HEK293 (cell line): ENCODE data around the gene KCNQ1.

Experiments
- CTCF ChIA-PET: fragments of 350-600 bp; formaldehyde crosslinking; extraction: SDS; loops from one replicate; lab custom pipeline; 2021; ENCODE audit warnings: antibody characterized with exemption; lab: Yijun Ruan, JAX
- POLR2A ChIA-PET: fragments of 300-600 bp; formaldehyde crosslinking; extraction: SDS; loops from one replicate; lab custom pipeline; 2020; ENCODE audit warnings: antibody characterized with exemption, inconsistent platforms; lab: Yijun Ruan, JAX
- H3K27ac ChIP-seq: fragments of 200-500 bp; sonication (Bioruptor generic); 2 replicates; pipeline ENCODE4 v1.5.1; 2014; ENCODE audit warnings: low read depth, low read length, control low read depth, inconsistent platforms; ENCODE audit errors: extremely low read depth
- H3K36me3 ChIP-seq, 2 experiments: fragments of 200-500 bp in 1 of 2; sonication (Bioruptor generic) in 1 of 2; 1 replicate in 1 of 2; 2 replicates in 1 of 2; pipeline ENCODE4 v1.5.1; 2014 to 2017; ENCODE audit warnings: inconsistent platforms in 2 of 2, low read length in 2 of 2; ENCODE audit not compliant: control insufficient read depth in 2 of 2, insufficient read depth in 1 of 2
- H3K4me1 ChIP-seq: fragments of 200-500 bp; sonication (Bioruptor generic); 2 replicates; pipeline ENCODE4 v1.5.1; 2014; ENCODE audit warnings: mild to moderate bottlenecking, low read length, inconsistent platforms; ENCODE audit not compliant: control insufficient read depth, insufficient read depth
- H3K4me3 ChIP-seq: 2 replicates; pipeline ENCODE4 v1.5.1; 2011; ENCODE audit warnings: low read depth, mild to moderate bottlenecking, control low read depth, low read length, moderate library complexity
- H3K9me3 ChIP-seq: fragments of 200-500 bp; sonication (Bioruptor generic); 2 replicates; pipeline ENCODE4 v1.5.1; 2014; ENCODE audit warnings: low read depth, low read length, inconsistent platforms; ENCODE audit not compliant: control insufficient read depth, insufficient read depth
- HOXC10 ChIP-seq: sonication (generic); formaldehyde crosslinking; IDR thresholded peaks from 2 replicates; pipeline ENCODE4 v1.8.1; 2023; ENCODE audit warnings: mild to moderate bottlenecking, missing genetic modification reagents
- KLF1 ChIP-seq: fragments of 450-650 bp; formaldehyde crosslinking; IDR thresholded peaks from 2 replicates; pipeline ENCODE4 v1.5.1; 2016; ENCODE audit warnings: missing biosample characterization, missing genetic modification characterization
- WT1 ChIP-seq: fragments of 450-650 bp; formaldehyde crosslinking; IDR thresholded peaks from 2 replicates; pipeline ENCODE4 v1.5.1; 2016; ENCODE audit warnings: missing biosample characterization, missing genetic modification characterization
- YY1 ChIP-seq: fragments of 450-650 bp; formaldehyde crosslinking; IDR thresholded peaks from 2 replicates; pipeline ENCODE4 v1.5.1; 2018; ENCODE audit warnings: missing biosample characterization, missing genetic modification characterization
- ZBTB11 ChIP-seq: fragments of 450-650 bp; formaldehyde crosslinking; conservative IDR thresholded peaks from 2 replicates; pipeline ENCODE4 v1.5.1; 2016; ENCODE audit warnings: low read depth, missing biosample characterization, missing genetic modification characterization
- ZBTB17 ChIP-seq: fragments of 450-650 bp; formaldehyde crosslinking; IDR thresholded peaks from 2 replicates; pipeline ENCODE4 v1.5.1; 2016; ENCODE audit warnings: missing biosample characterization, missing genetic modification characterization
- ZBTB8A ChIP-seq: fragments of 450-650 bp; formaldehyde crosslinking; IDR thresholded peaks from 2 replicates; pipeline ENCODE4 v1.5.1; 2016; ENCODE audit warnings: missing biosample characterization, missing genetic modification characterization
- ZEB2 ChIP-seq: fragments of 450-650 bp; formaldehyde crosslinking; IDR thresholded peaks from 2 replicates; pipeline ENCODE4 v1.5.1; 2016; ENCODE audit warnings: missing biosample characterization, missing genetic modification characterization
- ZFP37 ChIP-seq: fragments of 450-650 bp; formaldehyde crosslinking; IDR thresholded peaks from 2 replicates; pipeline ENCODE4 v1.5.1; 2016; ENCODE audit warnings: missing biosample characterization, missing genetic modification characterization
- ZNF10 ChIP-seq: fragments of 450-650 bp; formaldehyde crosslinking; IDR thresholded peaks from 2 replicates; pipeline ENCODE4 v1.5.1; 2017; ENCODE audit warnings: missing biosample characterization, missing genetic modification characterization
- ZNF155 ChIP-seq: fragments of 450-650 bp; formaldehyde crosslinking; IDR thresholded peaks from 2 replicates; pipeline ENCODE4 v1.5.1; 2016; ENCODE audit warnings: missing biosample characterization, missing genetic modification characterization
- ZNF2 ChIP-seq: fragments of 450-650 bp; formaldehyde crosslinking; IDR thresholded peaks from 2 replicates; pipeline ENCODE4 v1.5.1; 2016; ENCODE audit warnings: missing biosample characterization, missing genetic modification characterization
- ZNF341 ChIP-seq: fragments of 450-650 bp; formaldehyde crosslinking; IDR thresholded peaks from 2 replicates; pipeline ENCODE4; 2016; ENCODE audit warnings: low read depth, missing biosample characterization, missing genetic modification characterization
- ZNF501 ChIP-seq: fragments of 450-650 bp; formaldehyde crosslinking; IDR thresholded peaks from 2 replicates; pipeline ENCODE4 v1.5.1; 2016; ENCODE audit warnings: missing biosample characterization, missing genetic modification characterization
- ZNF510 ChIP-seq: fragments of 450-650 bp; formaldehyde crosslinking; IDR thresholded peaks from 2 replicates; pipeline ENCODE4 v1.5.1; 2018; ENCODE audit warnings: mild to moderate bottlenecking, missing genetic modification characterization, missing biosample characterization; ENCODE audit not compliant: insufficient replicate concordance
- ZNF596 ChIP-seq: fragments of 450-650 bp; IDR thresholded peaks from 2 replicates; pipeline ENCODE4 v1.5.0; 2018; ENCODE audit warnings: missing biosample characterization, mild to moderate bottlenecking, missing genetic modification characterization, moderate library complexity
- ZNF626 ChIP-seq: fragments of 450-650 bp; sonication (Bioruptor Pico); formaldehyde crosslinking; IDR thresholded peaks from 2 replicates; pipeline ENCODE4 v1.5.1; 2018; ENCODE audit warnings: missing biosample characterization, missing genetic modification characterization, inconsistent platforms
- ZNF639 ChIP-seq: fragments of 450-650 bp; formaldehyde crosslinking; IDR thresholded peaks from 2 replicates; pipeline ENCODE4 v1.5.1; 2016; ENCODE audit warnings: missing biosample characterization, missing genetic modification characterization
- ZNF785 ChIP-seq: fragments of 450-650 bp; formaldehyde crosslinking; IDR thresholded peaks from 2 replicates; pipeline ENCODE4 v1.5.1; 2016; ENCODE audit warnings: missing biosample characterization, missing genetic modification characterization
- ZSCAN23 ChIP-seq: fragments of 450-650 bp; formaldehyde crosslinking; IDR thresholded peaks from 2 replicates; pipeline ENCODE4 v1.5.1; 2016; ENCODE audit warnings: missing biosample characterization, missing genetic modification characterization
- ZSCAN30 ChIP-seq: fragments of 450-650 bp; IDR thresholded peaks from 2 replicates; pipeline ENCODE4 v1.5.1; 2018; ENCODE audit warnings: missing biosample characterization, mild to moderate bottlenecking, missing genetic modification characterization, moderate library complexity

KCNQ1 gene

GRCh38 chr11:2400069-2400761, 44.6 kb upstream of the KCNQ1 start, which contains the start of gene TSSC4 (continued):
- TF ChIP-seq ZNF341 (tag by site-specific recombination) = no peak
- TF ChIP-seq ZNF510 (tag by site-specific recombination) = no peak
- peak; percentile 39; the same call in 1 of the 2 replicates for TF ChIP-seq ZBTB8A
- TF ChIP-seq KLF1 (tag by site-specific recombination) = peak; percentile 52; the same call in 1 of the 2 replicates
- 0 out of 2 replicates have a peak, but pooled peaks have one; percentile 15 for TF ChIP-seq ZNF10 (tag by site-specific recombination)
- peak; percentile 80; the same call in 1 of the 2 replicates for TF ChIP-seq ZFP37 (tag by site-specific recombination)
- no peak for TF ChIP-seq ZSCAN23 (tag by site-specific recombination)
- no peak for TF ChIP-seq YY1
- TF ChIP-seq WT1 (tag by site-specific recombination) = 0 out of 2 replicates have a peak, but pooled peaks have one; percentile 43
- 0 out of 2 replicates have a peak, but pooled peaks have one; percentile 9 for TF ChIP-seq HOXC10 (CRISPR knock-in tag)
- TF ChIP-seq ZNF639 = 0 out of 2 replicates have a peak, but pooled peaks have one; percentile 46
- TF ChIP-seq ZNF155 (tag by site-specific recombination) = no peak
- TF ChIP-seq ZNF626 (tag by site-specific recombination) = no peak
- 0 out of 2 replicates have a peak, but pooled peaks have one; percentile 48 for TF ChIP-seq ZSCAN30 (tag by site-specific recombination)
- TF ChIP-seq ZNF2 (tag by site-specific recombination) = 0 out of 2 replicates have a peak, but pooled peaks have one; percentile 48
- peak; percentile 96 for TF ChIP-seq ZEB2 (tag by site-specific recombination)
- TF ChIP-seq ZNF501 (tag by site-specific recombination) = peak; percentile 79
- TF ChIP-seq ZBTB11 (tag by site-specific recombination) = peak; percentile 99
- TF ChIP-seq ZNF785 (tag by site-specific recombination) = no peak

- Histone ChIP-seq H3K4me3 (peak overlapping the region; percentile 99), H3K4me1 (no peaks in the 10 kb centered on the region), H3K36me3 (peaks cover 0 to 52% of the 10 kb centered on the region in 2 experiments; a peak in 1 of 3 replicates), H3K27ac (peak overlapping the region; percentile 53; the same call in 1 of the 2 replicates), H3K9me3 (no peaks in the 10 kb centered on the region)
- CTCF ChIA-PET = interaction anchor here (0.6 to 4.2 kb wide), 10 partner anchors 14 to 417 kb away, joined by 3 to 29 read pairs (median 4); no protein-coding TSS in a partner anchor
- peak; percentile 77 for TF ChIP-seq YY1
- TF ChIP-seq ZNF596 (tag by site-specific recombination) = peak; percentile 20; the same call in 1 of the 2 replicates
- peak; percentile 11 for TF ChIP-seq ZBTB17 (tag by site-specific recombination)
- TF ChIP-seq HOXC10 (CRISPR knock-in tag) = 0 out of 2 replicates have a peak, but pooled peaks have one; percentile 26
- TF ChIP-seq ZNF626 (tag by site-specific recombination) = no peak
- POLR2A ChIA-PET = interaction anchor here (0.6 to 3.3 kb wide), 14 partner anchors 9 to 482 kb away, joined by 3 to 64 read pairs (median 3); partner anchors contain the start of genes CD81, KCNQ1OT1 and TNNT3
Observed at GRCh38 chr11:2400762-2401435, 43.9 kb upstream of the KCNQ1 start.
